GM12892 (cell line): ENCODE data around the gene LRWD1. TPM values are rescaled to one million over a fixed set of nuclear protein-coding genes. Genes with fewer than 3 reads are reported as not detected.
A peak's percentile ranks its signal among the peaks of the same experiment; 100 is the strongest.

Experiments used
- DNase-seq: peaks from one replicate; pipeline ENCODE4 v3.0.0; 2011; ENCODE audit not compliant: insufficient read length
- FAIRE-seq: peaks from 2 replicates; lab custom pipeline; 2011; peaks lifted over from hg19 to GRCh38; lab: Jason Lieb, UNC
- POLR2A ChIP-seq: IDR thresholded peaks from 2 replicates; pipeline ENCODE4 v1.6.1; 2011; ENCODE audit warnings: low read depth, low read length, control low read depth
- POLR2AphosphoS5 ChIP-seq: IDR thresholded peaks from 2 replicates; pipeline ENCODE4 v1.6.1; 2011; ENCODE audit warnings: low read depth, low read length, control low read depth
- TAF1 ChIP-seq: IDR thresholded peaks from 2 replicates; pipeline ENCODE4 v1.6.1; 2011; ENCODE audit warnings: low read depth, mild to moderate bottlenecking, control low read depth, low read length, borderline replicate concordance
- polyA plus RNA-seq: library from polyadenylated mRNA; unstranded; fragments of >200 nt; gene quantifications from one replicate; pipeline ENCODE4 v1.2.1, GENCODE V29; 2012; ENCODE audit warnings: missing spikeins, inconsistent platforms; ENCODE audit not compliant: missing spikeins

Gene LRWD1
- polyA plus RNA-seq = 7.2 TPM

- peak; percentile 99 for FAIRE-seq
- TF ChIP-seq TAF1 (peak; percentile 67; the same call in 1 of the 2 replicates), POLR2AphosphoS5 (peak; percentile 75), POLR2A (peak; percentile 90)
- peak; percentile 100 for DNase-seq
These were observed at the start of gene LRWD1, which contains the start of gene ALKBH4 for GRCh38 chr7:102464577-102465280. Gene LRWD1 (plus strand): TSS chr7:102464984. CDS start chr7:102465081, 97 bp downstream. Gene ALKBH4 (minus strand): TSS chr7:102464863. CDS start chr7:102464836, 27 bp downstream.

GRCh38 chr7:102415685-102416225 lies 49.0 kb upstream of the LRWD1 start:
- FAIRE-seq = peak; percentile 38
- TF ChIP-seq TAF1 = no peak
- peak; percentile 61; the same call in 1 of the 2 replicates for TF ChIP-seq POLR2AphosphoS5
- TF ChIP-seq POLR2A = peak; percentile 39; the same call in 1 of the 2 replicates
- no peak for DNase-seq

DNA sequence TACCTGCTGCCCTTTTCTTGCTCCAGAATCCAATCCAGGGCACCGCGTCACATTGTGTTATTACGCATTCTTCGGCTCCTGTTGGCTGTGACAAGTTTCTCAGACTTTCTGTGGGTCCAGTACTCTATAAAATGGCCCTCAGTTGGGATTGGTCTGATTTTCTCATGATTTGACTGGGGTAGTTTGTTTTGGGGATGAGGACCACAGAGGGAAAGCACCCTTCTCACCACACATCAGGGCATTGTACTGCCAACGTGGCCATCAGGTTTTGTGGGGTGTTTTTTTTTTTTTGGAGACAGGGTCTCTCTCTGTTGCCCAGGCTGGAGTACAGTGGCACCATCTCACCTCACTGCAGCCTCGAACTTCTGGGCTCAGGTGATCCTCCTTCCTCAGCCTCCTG lies 48.4 kb upstream of the LRWD1 start:
- no peak for DNase-seq
- no peak for TF ChIP-seq POLR2AphosphoS5
- TF ChIP-seq TAF1 = no peak
- no peak for TF ChIP-seq POLR2A
- FAIRE-seq = no peak

GRCh38 chr7:102417105-102417504 lies 47.7 kb upstream of the LRWD1 start:
- no peak for FAIRE-seq
- DNase-seq = no peak
- no peak for TF ChIP-seq POLR2A
- TF ChIP-seq TAF1 = no peak
- no peak for TF ChIP-seq POLR2AphosphoS5

- FAIRE-seq (peak; percentile 56), DNase-seq (no peak)
- no peak for TF ChIP-seq TAF1
- TF ChIP-seq POLR2AphosphoS5 = no peak
- TF ChIP-seq POLR2A = no peak
These were observed 46.2 kb upstream of the LRWD1 start for GRCh38 chr7:102418592-102418991.

DNA sequence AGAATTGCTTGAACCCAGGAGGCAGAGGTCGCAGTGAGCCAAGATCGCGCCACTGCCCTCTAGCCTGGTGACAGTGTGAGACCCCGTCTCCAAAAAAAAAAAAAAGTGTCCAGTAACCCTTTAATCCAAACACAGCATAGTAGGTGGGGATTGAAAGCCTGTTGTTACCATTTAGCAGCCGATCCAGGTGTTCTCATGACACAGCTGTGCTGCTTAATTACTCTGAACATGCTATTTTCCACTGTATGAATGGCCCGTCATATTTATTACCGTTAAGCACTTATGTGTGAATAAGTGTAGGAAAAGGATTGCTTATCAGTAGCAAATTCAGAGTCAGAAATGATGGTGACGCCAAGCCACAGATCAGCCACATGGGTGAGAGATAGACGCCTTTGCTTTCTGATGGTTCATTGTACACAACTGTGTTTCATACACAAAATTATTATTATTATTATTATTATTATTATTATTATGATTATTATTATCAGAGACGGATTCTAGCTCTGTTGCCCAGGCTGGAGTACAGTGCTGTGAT lies 43.0 kb upstream of the LRWD1 start:
- TF ChIP-seq POLR2A (no peak), POLR2AphosphoS5 (no peak), TAF1 (no peak)
- DNase-seq = no peak
- no peak for FAIRE-seq

GRCh38 chr7:102424129-102424551 lies 40.6 kb upstream of the LRWD1 start:
- no peak for DNase-seq
- no peak for FAIRE-seq
- TF ChIP-seq POLR2A = no peak
- TF ChIP-seq TAF1 = no peak
- no peak for TF ChIP-seq POLR2AphosphoS5

GRCh38 chr7:102424787-102425218 lies 40.0 kb upstream of the LRWD1 start:
- peak; percentile 91 for FAIRE-seq
- no peak for TF ChIP-seq POLR2A

GRCh38 chr7:102425639-102426267 lies 39.0 kb upstream of the LRWD1 start:
- FAIRE-seq (peak; percentile 98), DNase-seq (peak; percentile 79)
- TF ChIP-seq POLR2A (peak; percentile 85; the same call in 1 of the 2 replicates), TAF1 (peak; percentile 80), POLR2AphosphoS5 (peak; percentile 73)

More at GRCh38 chr7:102424787-102425218, 40.0 kb upstream of the LRWD1 start:
- no peak for DNase-seq

- DNase-seq (peak; percentile 84), FAIRE-seq (no peak)
- peak; percentile 51 for TF ChIP-seq TAF1
- TF ChIP-seq POLR2AphosphoS5 = peak; percentile 59
- TF ChIP-seq POLR2A = peak; percentile 41; the same call in 1 of the 2 replicates
These were observed 38.3 kb upstream of the LRWD1 start for GRCh38 chr7:102426268-102427018.
